Endothelial cell of umbilical vein (primary cell): ENCODE data around the gene ENOSF1. TPM values are rescaled to one million over a fixed set of nuclear protein-coding genes. Genes with fewer than 3 reads are reported as not detected.
"Not testable (repeated sequence)": the region's sequence is repeated elsewhere in the genome, so short reads cannot be mapped to it uniquely, and the experiment has no call there.

Experiments
- Bru-seq: library from RNA; stranded (reverse); fragments of 400-500 nt; gene quantifications from one replicate; lab custom pipeline; 2021; lab: Mats Ljungman, UMichigan
- BruChase-seq, 2 experiments: library from RNA; stranded (reverse); fragments of 400-500 nt; gene quantifications; one replicate each; lab custom pipeline; 2021; lab: Mats Ljungman, UMichigan
- BruUV-seq: library from RNA; stranded (reverse); fragments of 400-500 nt; replicated peaks from 2 replicates; lab custom pipeline; 2021; lab: Mats Ljungman, UMichigan
- CTCF ChIA-PET: fragments of 300-600, 350-600 bp; sonication (Branson Sonifier 250); formaldehyde crosslinking; loops from one replicate; lab custom pipeline; 2021; ENCODE audit warnings: antibody characterized with exemption, inconsistent platforms; lab: Charles Lee
- POLR2A ChIA-PET: fragments of 300-600, 350-600 bp; sonication (Branson Sonifier 250); formaldehyde crosslinking; loops from one replicate; lab custom pipeline; 2021; ENCODE audit warnings: antibody characterized with exemption, inconsistent platforms; lab: Charles Lee
- DNase-seq: peaks from one replicate; pipeline ENCODE4 v3.0.0-alpha.2; 2011; ENCODE audit warnings: low read depth, low spot score
- FAIRE-seq: peaks from 2 replicates; lab custom pipeline; 2011; peaks lifted over from hg19 to GRCh38; lab: Jason Lieb, UNC
- H2AFZ ChIP-seq: 2 replicates; pipeline ENCODE4 v1.6.0; 2012; ENCODE audit warnings: low read depth, low read length, control low read depth, inconsistent platforms
- H3K27ac ChIP-seq: 2 replicates; pipeline ENCODE4 v1.5.1; 2011; ENCODE audit warnings: low read depth, mild to moderate bottlenecking, control low read depth, low read length, moderate library complexity; ENCODE audit not compliant: insufficient read depth
- H3K27me3 ChIP-seq, 2 experiments: 2 replicates each; pipeline versions ENCODE4 v1.6.0 to v1.6.1; 2011; ENCODE audit warnings: low read length in 2 of 2, mixed read lengths in 1 of 2; ENCODE audit not compliant: control insufficient read depth in 2 of 2, insufficient read depth in 2 of 2
- H3K36me3 ChIP-seq, 2 experiments: 2 replicates in 1 of 2; 3 replicates in 1 of 2; pipeline ENCODE4 v1.5.1; 2011; ENCODE audit warnings: low read length in 2 of 2, mild to moderate bottlenecking in 1 of 2, moderate library complexity in 1 of 2; ENCODE audit not compliant: control insufficient read depth in 2 of 2, insufficient read depth in 2 of 2; ENCODE audit errors: extremely low read depth in 1 of 2
- H3K4me1 ChIP-seq: 3 replicates; pipeline ENCODE4 v1.5.1; 2011; ENCODE audit warnings: mild to moderate bottlenecking, low read length; ENCODE audit not compliant: control insufficient read depth, insufficient read depth; ENCODE audit errors: extremely low read depth
- H3K4me2 ChIP-seq: 2 replicates; pipeline ENCODE4 v1.6.1; 2011; ENCODE audit warnings: low read length, control low read depth, mixed read lengths; ENCODE audit not compliant: insufficient read depth
- H3K4me3 ChIP-seq, 3 experiments: fragments of 200-600 bp in 1 of 3; sonication (generic), shearing (Covaris generic) in 1 of 3; replicated peaks in 1 of 3; 2 replicates each; pipeline ENCODE4 v1.5.1; 2011 to 2016; ENCODE audit warnings: control low read depth in 3 of 3, low read length in 3 of 3, mild to moderate bottlenecking in 2 of 3, inconsistent platforms in 1 of 3, low read depth in 1 of 3, moderate library complexity in 1 of 3; ENCODE audit not compliant: insufficient read depth in 1 of 3
- H3K79me2 ChIP-seq: 2 replicates; pipeline ENCODE4 v1.6.0; 2012; ENCODE audit warnings: low read length, inconsistent platforms; ENCODE audit not compliant: control insufficient read depth, insufficient read depth
- H3K9ac ChIP-seq: replicated peaks from 2 replicates; pipeline ENCODE3; 2011; ENCODE audit warnings: low read length, control low read depth; ENCODE audit not compliant: insufficient read depth; ENCODE audit errors: extremely low read depth
- H3K9me1 ChIP-seq: replicated peaks from 3 replicates; pipeline ENCODE4 v1.6.0; 2011; ENCODE audit warnings: mild to moderate bottlenecking, low read length; ENCODE audit not compliant: control insufficient read depth, insufficient read depth; ENCODE audit errors: extremely low read depth
- H3K9me3 ChIP-seq: replicated peaks from 2 replicates; pipeline ENCODE4 v1.5.1; 2012; ENCODE audit warnings: low read length, inconsistent platforms; ENCODE audit not compliant: control insufficient read depth, insufficient read depth
- H4K20me1 ChIP-seq: replicated peaks from 2 replicates; pipeline ENCODE3; 2011; ENCODE audit warnings: mild to moderate bottlenecking, low read length; ENCODE audit not compliant: control insufficient read depth, insufficient read depth; ENCODE audit errors: extremely low read depth
- EZH2 ChIP-seq: IDR thresholded peaks from 2 replicates; pipeline ENCODE4 v1.6.1; 2012; ENCODE audit warnings: borderline replicate concordance, low read depth, mild to moderate bottlenecking, moderate library complexity, low read length, inconsistent platforms; ENCODE audit not compliant: severe bottlenecking
- FOS ChIP-seq: IDR thresholded peaks from 2 replicates; pipeline ENCODE4 v1.6.1; 2011; ENCODE audit warnings: mild to moderate bottlenecking, low read length, moderate library complexity, borderline replicate concordance; ENCODE audit not compliant: insufficient read depth
- GATA2 ChIP-seq: IDR thresholded peaks from 2 replicates; pipeline ENCODE4 v1.7.0; 2011; ENCODE audit warnings: low read depth, mild to moderate bottlenecking, moderate library complexity, mixed read lengths, low read length; ENCODE audit not compliant: insufficient read length, insufficient read depth
- JUN ChIP-seq: IDR thresholded peaks from 2 replicates; pipeline ENCODE4 v1.6.1; 2011; ENCODE audit warnings: borderline replicate concordance, low read depth; ENCODE audit not compliant: insufficient read length, insufficient read depth
- MYC ChIP-seq: IDR thresholded peaks from one replicate; pipeline ENCODE4 v1.6.1; 2011; ENCODE audit warnings: mild to moderate bottlenecking, low read depth, low read length
- POLR2A ChIP-seq: IDR thresholded peaks from 2 replicates; pipeline ENCODE4 v1.6.1; 2012; ENCODE audit warnings: low read depth, mild to moderate bottlenecking, control low read depth, low read length
- POLR2AphosphoS5 ChIP-seq: IDR thresholded peaks from 2 replicates; pipeline ENCODE4 v1.6.1; 2012; ENCODE audit warnings: low read depth, mild to moderate bottlenecking, control low read depth, low read length, moderate library complexity; ENCODE audit not compliant: insufficient read depth
- dilution Hi-C: fragments of 300-500 bp; cut with MboI; formaldehyde crosslinking; loops from one replicate; pipeline ENCODE4 v1.15.0; 2019; ENCODE audit warnings: low sequenced_read_pairs; ENCODE audit not compliant: extremely low pct_ligation_motif_present
- intact Hi-C: fragments of 100-400 bp; cut with micrococcal nuclease; formaldehyde crosslinking; loops from one replicate; pipeline ENCODE4 v1.10.0; 2022
- long read RNA-seq: library from polyadenylated mRNA; stranded (forward); transcript quantifications from one replicate; pipeline ENCODE4 v2.0.0, GENCODE V29; 2021
- polyA minus RNA-seq, 3 experiments: library from RNA; depleted of rRNA, polyadenylated mRNA; stranded (reverse); fragments of >200 nt; gene quantifications; 1 replicate in 1 of 3; 2 replicates in 2 of 3; pipeline ENCODE4 v1.2.3, GENCODE V29; 2011
- polyA plus RNA-seq, 4 experiments: library from polyadenylated mRNA; depleted of rRNA in 3 of 4; stranded (reverse) in 3 of 4; unstranded in 1 of 4; fragments of >200 nt; gene quantifications; 2 replicates each; pipeline versions ENCODE4 v1.2.1 to v1.2.3, GENCODE V29; 2011 to 2012; ENCODE audit warnings: missing spikeins in 1 of 4
- total RNA-seq: library from RNA; stranded (reverse); gene quantifications from 2 replicates; pipeline ENCODE4 v1.2.3, GENCODE V29; 2021
- TF ChIP-seq, protein P1 (sequence below): IDR thresholded peaks from 2 replicates; pipeline ENCODE4 v1.6.1; 2011; ENCODE audit not compliant: insufficient read depth, insufficient read length
- TF ChIP-seq, protein P2 (sequence below), 2 donors: IDR thresholded peaks; 1 replicate in 1 of 2; 2 replicates in 1 of 2; pipeline ENCODE4 v1.5.1; 2011; ENCODE audit warnings: low read length in 2 of 2, mild to moderate bottlenecking in 2 of 2, moderate library complexity in 2 of 2, control low read depth in 1 of 2, inconsistent platforms in 1 of 2, low read depth in 1 of 2; ENCODE audit not compliant: insufficient read depth in 1 of 2; ENCODE audit errors: extremely low read depth in 1 of 2

Gene ENOSF1, protein sequence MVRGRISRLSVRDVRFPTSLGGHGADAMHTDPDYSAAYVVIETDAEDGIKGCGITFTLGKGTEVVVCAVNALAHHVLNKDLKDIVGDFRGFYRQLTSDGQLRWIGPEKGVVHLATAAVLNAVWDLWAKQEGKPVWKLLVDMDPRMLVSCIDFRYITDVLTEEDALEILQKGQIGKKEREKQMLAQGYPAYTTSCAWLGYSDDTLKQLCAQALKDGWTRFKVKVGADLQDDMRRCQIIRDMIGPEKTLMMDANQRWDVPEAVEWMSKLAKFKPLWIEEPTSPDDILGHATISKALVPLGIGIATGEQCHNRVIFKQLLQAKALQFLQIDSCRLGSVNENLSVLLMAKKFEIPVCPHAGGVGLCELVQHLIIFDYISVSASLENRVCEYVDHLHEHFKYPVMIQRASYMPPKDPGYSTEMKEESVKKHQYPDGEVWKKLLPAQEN
- total RNA-seq (50.5 and 52.5 TPM in 2 replicates), polyA plus RNA-seq (15.3 and 19.5 TPM in 2 replicates), polyA minus RNA-seq (44.4 and 54.8 TPM in 2 replicates), Bru-seq, nascent RNA (percentile 79 among the genes with signal in this experiment), BruChase-seq, experiment 1, labeled RNA remaining after a 6-hour chase (percentile 83 among the genes with signal in this experiment), BruChase-seq, experiment 2, labeled RNA remaining after a 2-hour chase (percentile 85 among the genes with signal in this experiment)
- 11.5 and 12.8 TPM in 2 replicates for polyA plus RNA-seq (2011; cell fraction: cytosol; rRNA removed)
- 116 and 126 TPM in 2 replicates for polyA plus RNA-seq (2011; cell fraction: nucleus; rRNA removed)
- polyA plus RNA-seq (2012) = 26.5 and 36.1 TPM in 2 replicates
- polyA minus RNA-seq (2011; cell fraction: cytosol; rRNA and poly(A)+ RNA removed) = 34.2 TPM
- 58.8 and 67.4 TPM in 2 replicates for polyA minus RNA-seq (2011; cell fraction: nucleus; rRNA and poly(A)+ RNA removed)
- long read RNA-seq, transcript ENOSF1-201 (16 exons, 1,867 nt) = major isoform, 22 of 58 reads
- long read RNA-seq, partial matches to known transcripts = 12 of 58 reads
- long read RNA-seq, other reads (novel, unspliced or antisense) = 22 of 58 reads

DNA sequence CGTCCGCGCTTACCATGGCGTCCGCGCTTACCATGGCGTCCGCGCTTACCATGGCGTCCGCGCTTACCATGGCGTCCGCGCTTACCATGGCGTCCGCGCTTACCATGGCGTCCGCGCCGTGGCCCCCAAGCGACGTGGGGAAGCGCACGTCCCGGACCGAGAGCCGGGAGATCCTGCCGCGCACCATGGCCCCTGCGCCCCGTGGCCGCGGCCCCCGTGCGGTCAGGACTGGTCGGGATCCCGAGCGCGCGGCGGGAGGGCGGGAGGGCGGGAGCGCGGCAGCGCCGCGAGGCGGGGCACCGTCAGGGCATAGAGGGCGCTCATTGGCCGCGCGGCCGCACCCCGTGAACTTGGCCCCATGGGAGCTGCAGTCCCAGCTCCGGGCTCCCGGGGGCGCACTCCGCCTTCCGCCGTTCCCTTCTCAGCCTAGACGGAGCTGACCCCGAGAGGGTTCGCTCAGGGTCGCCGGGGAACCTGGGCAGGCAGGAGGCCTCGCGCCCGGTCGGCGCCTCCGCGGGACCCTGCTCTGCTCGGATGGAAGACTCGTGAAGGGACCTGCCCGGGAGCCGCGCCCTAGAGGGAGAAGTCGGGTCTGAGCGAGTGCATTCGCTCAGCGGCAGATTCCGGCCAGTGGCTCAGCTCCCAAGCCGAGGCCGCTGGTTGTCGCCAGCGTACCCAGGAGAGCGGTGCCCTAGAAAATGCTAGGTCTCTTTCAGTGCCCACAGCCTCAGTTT, at the start of gene ENOSF1:
ENOSF1 (minus strand) TSS at position 230 of the 734 bp plus-strand sequence; CDS start at position 187, 43 bp downstream.
- TF ChIP-seq JUN (no peak), GATA2 (no peak), POLR2AphosphoS5 (peak; percentile 82), MYC (no peak), POLR2A (peak; percentile 51), FOS (no peak), EZH2 (no peak)
- TF ChIP-seq, protein P1, sequence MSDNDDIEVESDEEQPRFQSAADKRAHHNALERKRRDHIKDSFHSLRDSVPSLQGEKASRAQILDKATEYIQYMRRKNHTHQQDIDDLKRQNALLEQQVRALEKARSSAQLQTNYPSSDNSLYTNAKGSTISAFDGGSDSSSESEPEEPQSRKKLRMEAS = no peak
- TF ChIP-seq, protein P2, sequence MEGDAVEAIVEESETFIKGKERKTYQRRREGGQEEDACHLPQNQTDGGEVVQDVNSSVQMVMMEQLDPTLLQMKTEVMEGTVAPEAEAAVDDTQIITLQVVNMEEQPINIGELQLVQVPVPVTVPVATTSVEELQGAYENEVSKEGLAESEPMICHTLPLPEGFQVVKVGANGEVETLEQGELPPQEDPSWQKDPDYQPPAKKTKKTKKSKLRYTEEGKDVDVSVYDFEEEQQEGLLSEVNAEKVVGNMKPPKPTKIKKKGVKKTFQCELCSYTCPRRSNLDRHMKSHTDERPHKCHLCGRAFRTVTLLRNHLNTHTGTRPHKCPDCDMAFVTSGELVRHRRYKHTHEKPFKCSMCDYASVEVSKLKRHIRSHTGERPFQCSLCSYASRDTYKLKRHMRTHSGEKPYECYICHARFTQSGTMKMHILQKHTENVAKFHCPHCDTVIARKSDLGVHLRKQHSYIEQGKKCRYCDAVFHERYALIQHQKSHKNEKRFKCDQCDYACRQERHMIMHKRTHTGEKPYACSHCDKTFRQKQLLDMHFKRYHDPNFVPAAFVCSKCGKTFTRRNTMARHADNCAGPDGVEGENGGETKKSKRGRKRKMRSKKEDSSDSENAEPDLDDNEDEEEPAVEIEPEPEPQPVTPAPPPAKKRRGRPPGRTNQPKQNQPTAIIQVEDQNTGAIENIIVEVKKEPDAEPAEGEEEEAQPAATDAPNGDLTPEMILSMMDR (IDR thresholded peaks at IDR 0.05; ENCODE audit: extremely low read depth in 1 of 2, insufficient read depth in 1 of 2, low read depth in 1 of 2, low read length in 2 of 2) = peak; percentile 72 to 92
- H2AFZ ChIP-seq = peak within 1 kb of the TSS; percentile 74
- peaks cover 36% of the 10 kb centered on the region for H3K79me2 ChIP-seq
- H3K4me1 ChIP-seq = peaks cover 5% of the 10 kb centered on the region
- no peaks in the 10 kb centered on the region for H4K20me1 ChIP-seq
- ChIA-PET POLR2A (interaction anchor here (0.6 to 1.3 kb wide), 3 partner anchors 9 to 118 kb away, joined by 3 to 6 read pairs (median 4); no protein-coding TSS in a partner anchor), CTCF (interaction anchor here (0.6 to 2.1 kb wide), 27 partner anchors 8 to 460 kb away, joined by 3 to 33 read pairs (median 5); partner anchors contain the start of genes THOC1 and TYMS)
- H3K9me1 ChIP-seq = no peaks in the 10 kb centered on the region
- BruUV-seq = TSS peak; percentile 42
- FAIRE-seq (no peak), DNase-seq (peak; percentile 84)
- peaks cover 2 to 3% of the 10 kb centered on the region in 2 experiments for H3K36me3 ChIP-seq
- H3K9me3 ChIP-seq = no peaks in the 10 kb centered on the region
- intact Hi-C loops = loop anchor here (1.0 to 2.0 kb wide), 3 partner anchors 54 to 127 kb away; no protein-coding TSS in a partner anchor
- peak within 1 kb of the TSS; percentile 74 to 84 (median 82) for H3K4me3 ChIP-seq
- peak within 1 kb of the TSS; percentile 79 for H3K4me2 ChIP-seq
- no peaks in the 10 kb centered on the region for H3K27me3 ChIP-seq
- dilution Hi-C loops = no loop called here
- peak within 1 kb of the TSS; percentile 49 for H3K27ac ChIP-seq
- peak within 1 kb of the TSS; percentile 72 for H3K9ac ChIP-seq

DNA sequence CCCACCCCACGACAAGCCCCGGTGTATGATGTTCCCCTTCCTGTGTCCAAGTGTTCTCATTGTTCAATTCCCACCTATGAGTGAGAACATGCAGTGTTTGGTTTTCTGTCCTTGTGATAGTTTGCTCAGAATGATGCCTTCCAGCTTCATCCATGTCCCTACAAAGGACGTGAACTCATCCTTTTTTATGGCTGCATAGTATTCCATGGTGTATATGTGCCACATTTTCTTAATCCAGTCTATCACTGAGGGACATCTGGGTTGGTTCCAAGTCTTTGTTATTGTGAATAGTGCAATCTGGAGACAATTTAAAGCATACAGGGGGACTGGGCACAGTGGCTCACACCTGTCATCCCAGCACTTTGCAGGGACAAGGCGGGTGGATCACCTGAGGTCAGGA, 47.4 kb upstream of the ENOSF1 start:
- intact Hi-C loops, H3K36me3 ChIP-seq, H2AFZ ChIP-seq, H3K4me3 ChIP-seq, H3K27ac ChIP-seq, BruUV-seq, dilution Hi-C loops, FAIRE-seq, H3K9me3 ChIP-seq, DNase-seq, H3K9me1 ChIP-seq, H3K27me3 ChIP-seq, H3K9ac ChIP-seq, POLR2A ChIA-PET, H3K4me2 ChIP-seq, H3K4me1 ChIP-seq, H4K20me1 ChIP-seq: not testable (repeated sequence)
- H3K79me2 ChIP-seq = peaks cover 81% of the 10 kb centered on the region
- CTCF ChIA-PET = interaction anchor here (1.0 kb wide), 1 partner anchor 71 kb away, joined by 6 read pairs; no protein-coding TSS in a partner anchor
